OCI-LY7 (cell line): Measurements from ENCODE around the gene GSTA1.

Experiments
- EZH2phosphoT487 ChIP-seq: fragments of 200-600 bp; sonication (generic); IDR thresholded peaks from 2 replicates; pipeline ENCODE4 v1.6.1; 2018; ENCODE audit warnings: low read depth, borderline replicate concordance, mild to moderate bottlenecking, mixed run types, antibody characterized with exemption, low read length, moderate library complexity, mixed read lengths
- TF ChIP-seq, protein P1 (sequence below): fragments of 200-600 bp; sonication (generic); conservative IDR thresholded peaks from 2 replicates; pipeline ENCODE4 v1.5.1; 2014; ENCODE audit warnings: mild to moderate bottlenecking, antibody characterized with exemption, low read length, moderate library complexity, mixed read lengths

DNA sequence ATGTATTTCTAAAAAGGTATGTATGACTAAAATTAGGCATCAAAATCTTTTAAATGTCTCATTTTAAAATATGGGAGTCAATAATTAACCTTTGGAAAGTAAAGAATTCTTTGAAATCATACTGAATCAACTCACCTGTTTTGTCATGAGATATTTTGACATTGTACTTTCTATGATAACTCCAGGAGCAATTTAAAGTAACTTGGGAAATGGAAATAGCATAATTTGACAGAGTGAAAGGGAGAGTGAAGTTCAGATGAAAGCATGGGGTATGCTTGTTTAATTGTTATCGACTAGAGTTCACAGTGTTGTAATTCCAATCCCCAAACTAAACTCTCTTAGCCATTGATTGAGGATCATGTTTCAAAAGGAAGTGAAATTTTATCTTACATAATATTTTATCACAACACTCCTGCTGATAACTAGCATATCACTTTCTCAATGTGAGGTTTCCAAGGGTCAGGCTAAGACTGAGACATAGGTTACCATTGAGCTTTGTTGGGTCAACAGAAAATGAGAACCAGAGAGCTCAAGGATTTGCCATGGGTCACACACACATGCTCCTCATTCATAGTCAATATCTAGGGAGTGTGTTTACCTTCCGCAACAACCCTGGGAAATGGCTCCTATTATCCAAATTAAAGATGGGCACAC lies 2.3 kb downstream of the GSTA1 start:
- TF ChIP-seq, protein P1, sequence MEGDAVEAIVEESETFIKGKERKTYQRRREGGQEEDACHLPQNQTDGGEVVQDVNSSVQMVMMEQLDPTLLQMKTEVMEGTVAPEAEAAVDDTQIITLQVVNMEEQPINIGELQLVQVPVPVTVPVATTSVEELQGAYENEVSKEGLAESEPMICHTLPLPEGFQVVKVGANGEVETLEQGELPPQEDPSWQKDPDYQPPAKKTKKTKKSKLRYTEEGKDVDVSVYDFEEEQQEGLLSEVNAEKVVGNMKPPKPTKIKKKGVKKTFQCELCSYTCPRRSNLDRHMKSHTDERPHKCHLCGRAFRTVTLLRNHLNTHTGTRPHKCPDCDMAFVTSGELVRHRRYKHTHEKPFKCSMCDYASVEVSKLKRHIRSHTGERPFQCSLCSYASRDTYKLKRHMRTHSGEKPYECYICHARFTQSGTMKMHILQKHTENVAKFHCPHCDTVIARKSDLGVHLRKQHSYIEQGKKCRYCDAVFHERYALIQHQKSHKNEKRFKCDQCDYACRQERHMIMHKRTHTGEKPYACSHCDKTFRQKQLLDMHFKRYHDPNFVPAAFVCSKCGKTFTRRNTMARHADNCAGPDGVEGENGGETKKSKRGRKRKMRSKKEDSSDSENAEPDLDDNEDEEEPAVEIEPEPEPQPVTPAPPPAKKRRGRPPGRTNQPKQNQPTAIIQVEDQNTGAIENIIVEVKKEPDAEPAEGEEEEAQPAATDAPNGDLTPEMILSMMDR, result no peak
- no peak for TF ChIP-seq EZH2phosphoT487
